Activated effector memory CD4-positive, alpha-beta T cell treated with Interleukin-2 at 50 U/mL for 16 hours (primary cell): ENCODE measurements around the gene C2orf15.
"Not testable (repeated sequence)": the region's sequence is repeated elsewhere in the genome, so short reads cannot be mapped to it uniquely, and the experiment has no call there.

Experiments used
- DNase-seq: peaks from one replicate; pipeline ENCODE4 v3.0.0-alpha.2; 2020

C2orf15 gene, protein sequence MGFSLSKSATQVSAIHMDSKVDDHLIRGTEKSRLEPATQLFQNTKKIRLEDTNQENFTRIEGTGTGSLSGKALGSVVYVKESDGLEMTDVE

DNA sequence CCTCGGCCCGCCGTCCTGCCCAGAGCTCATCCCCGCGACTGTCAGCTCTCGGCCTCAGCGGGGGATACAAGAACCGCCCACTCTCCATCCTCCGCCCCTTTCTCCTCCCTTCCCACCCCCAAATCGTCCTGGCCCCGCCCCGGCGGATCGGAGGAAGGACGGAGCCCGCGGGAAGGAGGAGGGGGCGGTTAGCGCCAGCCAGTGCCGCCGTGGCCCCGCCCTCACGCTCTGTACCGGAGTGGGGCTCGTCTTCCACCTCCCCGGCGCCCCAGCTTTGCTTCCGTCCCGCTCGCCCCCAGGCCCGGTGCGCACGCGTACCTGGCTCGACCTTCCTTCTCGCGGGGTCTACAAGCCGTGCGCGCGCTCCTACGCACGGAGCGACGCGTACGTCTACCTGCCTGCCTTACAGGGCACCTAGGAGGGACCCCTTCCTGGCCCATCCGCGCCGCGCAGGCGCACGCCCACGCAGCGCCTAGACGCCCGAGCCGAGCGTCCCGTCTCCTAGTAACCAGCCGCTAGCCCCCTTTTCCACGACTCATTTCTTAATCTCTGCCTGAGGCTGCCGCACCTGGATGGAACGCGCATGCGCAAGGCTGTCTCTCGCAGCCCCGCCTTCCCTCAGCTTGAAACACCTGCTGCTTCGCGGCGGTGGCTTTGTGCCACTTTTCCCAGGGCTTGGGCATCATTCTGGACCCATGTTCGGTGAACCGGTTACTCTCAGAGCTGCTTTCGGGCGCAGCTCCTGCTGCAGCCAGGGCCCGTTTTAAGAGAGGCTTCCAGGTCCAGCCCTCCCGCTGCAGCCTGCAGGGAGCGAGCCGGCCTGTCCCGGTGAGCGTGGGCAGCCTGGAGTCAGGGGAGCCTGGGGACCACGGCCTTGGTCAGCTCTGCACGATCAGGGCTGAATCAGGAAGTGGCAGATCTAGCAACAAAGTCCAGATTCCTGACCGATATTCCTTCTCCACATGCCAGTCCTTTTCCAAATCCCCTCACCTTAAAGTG is at the start of gene C2orf15:
Gene C2orf15 (plus strand): TSS at position 598 of the 999 bp plus-strand sequence. CDS start 8,852 bp downstream, outside the sequence.
- peak; percentile 97 for DNase-seq

DNA sequence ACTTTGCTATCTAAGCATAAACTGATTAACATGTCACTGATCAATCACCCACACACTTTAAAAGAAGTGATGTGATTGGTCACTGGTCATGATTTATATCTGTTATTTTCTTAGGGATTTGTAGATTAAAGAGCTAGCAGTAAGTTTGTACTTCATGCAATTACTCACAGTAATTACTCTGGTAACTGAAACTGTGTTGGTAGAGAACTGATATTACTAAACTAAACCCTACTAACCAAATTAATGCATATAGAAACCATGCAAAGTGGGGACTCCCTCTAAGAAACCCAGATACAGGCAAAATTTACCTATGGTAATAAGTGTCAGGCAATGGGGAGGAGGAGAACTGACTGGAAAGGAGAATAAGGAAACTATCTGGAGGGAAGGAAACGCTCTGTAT is 44.8 kb upstream of the C2orf15 start:
- no peak for DNase-seq

DNA sequence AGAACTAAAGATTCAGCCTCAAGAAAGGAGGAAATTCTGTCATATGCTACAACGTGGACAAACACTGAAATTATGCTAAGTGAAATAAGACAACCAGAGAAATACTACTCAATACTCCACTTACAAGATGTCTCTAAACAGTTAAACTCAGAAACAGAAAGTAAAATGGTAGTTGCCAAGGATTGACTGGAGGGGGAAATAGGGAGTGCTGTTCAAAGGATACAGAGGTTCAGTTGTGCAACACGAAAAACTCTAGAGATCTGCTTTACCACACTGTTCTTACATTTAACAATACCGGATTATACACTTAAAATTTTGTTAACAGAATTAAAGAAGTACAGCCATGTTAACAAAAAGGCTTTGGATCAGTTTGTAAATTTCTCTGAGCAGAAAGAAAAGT is 39.8 kb upstream of the C2orf15 start:
- DNase-seq: no peak

DNA sequence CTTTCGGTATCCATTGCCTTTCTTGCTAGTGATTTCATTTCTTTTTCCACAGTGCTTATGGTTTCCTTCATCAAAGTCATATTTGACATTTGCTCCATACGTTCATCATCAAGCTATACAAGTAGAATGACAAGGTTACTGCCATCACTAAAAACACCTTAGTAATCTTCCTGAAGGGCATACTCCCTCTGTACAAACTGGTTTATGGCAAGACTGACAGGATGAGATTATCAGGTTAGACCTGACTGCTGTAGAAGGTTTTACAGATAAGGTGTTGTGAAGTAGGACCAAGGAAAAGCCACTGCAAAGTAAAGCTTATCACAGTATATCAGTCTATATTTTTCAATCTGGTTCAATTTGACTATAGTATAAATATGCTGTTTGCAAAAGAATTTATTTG is 37.5 kb upstream of the C2orf15 start:
- no peak for DNase-seq

DNA sequence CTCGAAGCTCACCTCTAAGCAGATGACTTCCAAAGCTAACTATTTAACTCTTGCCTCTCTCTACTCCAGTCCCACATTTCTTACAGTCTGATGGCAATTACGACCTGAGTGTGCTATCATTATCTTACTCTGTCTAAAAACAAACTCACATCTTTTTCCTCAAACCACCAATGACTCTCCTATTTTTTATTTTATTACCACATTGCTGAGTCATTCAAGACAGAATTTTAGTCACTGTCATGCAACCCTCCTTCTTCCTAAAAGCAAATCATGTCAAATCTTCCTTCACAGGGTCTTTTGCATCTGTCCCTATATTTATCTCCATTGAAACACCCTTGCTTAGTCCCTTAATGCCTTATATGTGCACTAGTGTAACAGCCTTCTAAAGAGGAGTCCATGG is 34.6 kb upstream of the C2orf15 start:
- DNase-seq: no peak

DNA sequence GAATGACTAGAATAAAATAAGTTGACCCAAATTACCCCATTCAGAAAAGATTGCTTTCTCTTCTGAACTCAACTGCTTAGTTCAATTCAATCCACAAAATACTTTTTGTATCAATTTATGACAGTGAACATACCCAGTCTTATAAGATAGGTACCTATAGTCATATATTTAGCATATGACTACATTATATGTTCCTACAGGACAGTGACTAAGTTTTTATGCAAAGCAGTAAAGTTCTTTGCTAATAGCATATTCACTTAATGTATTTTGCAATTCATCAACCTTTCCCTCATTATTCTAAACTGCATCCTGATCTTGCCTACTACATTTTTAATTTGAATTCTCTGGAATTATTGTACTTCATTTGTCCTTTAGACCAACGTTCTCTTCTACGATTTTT is 30.3 kb upstream of the C2orf15 start:
- DNase-seq: no peak

DNA sequence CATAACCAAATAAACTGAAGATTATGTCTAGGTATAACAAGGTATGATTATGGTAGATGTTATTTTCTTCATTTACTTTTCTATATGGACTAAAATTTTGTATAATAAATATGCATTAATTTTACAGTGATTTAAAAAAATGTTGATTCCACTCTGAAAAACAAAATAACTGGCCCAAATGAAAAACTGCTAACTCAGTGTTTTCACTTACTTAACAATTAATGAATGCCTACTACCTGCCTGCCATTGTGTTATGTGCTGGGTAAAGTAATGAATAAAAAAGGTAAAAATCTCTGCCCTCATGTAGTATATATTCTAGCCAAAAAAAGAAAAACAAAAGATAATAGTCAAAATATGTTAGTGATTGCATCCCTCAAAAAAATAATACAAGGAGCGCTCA is 29.6 kb upstream of the C2orf15 start:
- DNase-seq: no peak

DNA sequence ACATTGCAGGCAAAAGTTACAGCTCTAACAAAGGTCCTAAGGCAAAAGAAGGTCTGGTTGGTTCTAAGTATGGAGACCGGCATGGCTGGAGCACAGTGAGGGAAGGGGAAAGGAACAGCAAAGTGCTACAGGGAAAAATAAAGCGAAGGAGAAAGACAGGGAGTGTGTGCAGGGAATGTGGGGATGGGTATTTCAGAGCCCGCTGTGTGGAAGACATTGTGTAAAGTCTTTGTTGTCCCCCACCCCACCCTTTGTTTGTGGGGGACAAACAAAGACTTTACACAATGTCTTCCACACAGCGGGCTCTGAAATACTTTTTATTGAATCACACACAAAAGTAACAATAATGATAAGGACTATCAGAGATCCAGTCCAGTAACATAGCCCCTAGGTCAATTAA is 28.9 kb upstream of the C2orf15 start:
- DNase-seq: no peak

DNA sequence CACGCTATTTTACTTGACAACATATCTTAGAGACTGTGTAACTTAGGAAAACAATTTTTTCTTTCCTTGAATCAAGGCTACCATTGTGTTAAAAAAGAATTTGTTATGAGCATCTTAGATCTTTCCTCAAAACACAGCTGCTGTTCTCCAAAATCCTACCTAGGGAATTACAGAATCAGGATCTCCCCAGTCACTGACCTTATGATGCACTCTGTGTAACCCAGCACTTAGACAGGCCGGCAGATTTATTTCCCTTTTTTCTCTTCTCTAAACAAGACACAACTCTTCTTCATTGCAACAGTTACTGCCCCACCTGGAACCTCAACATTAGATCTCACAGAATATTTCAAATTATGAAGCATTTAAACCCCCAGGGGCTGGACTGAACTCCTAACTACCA is 13.5 kb upstream of the C2orf15 start:
- no peak for DNase-seq

DNA sequence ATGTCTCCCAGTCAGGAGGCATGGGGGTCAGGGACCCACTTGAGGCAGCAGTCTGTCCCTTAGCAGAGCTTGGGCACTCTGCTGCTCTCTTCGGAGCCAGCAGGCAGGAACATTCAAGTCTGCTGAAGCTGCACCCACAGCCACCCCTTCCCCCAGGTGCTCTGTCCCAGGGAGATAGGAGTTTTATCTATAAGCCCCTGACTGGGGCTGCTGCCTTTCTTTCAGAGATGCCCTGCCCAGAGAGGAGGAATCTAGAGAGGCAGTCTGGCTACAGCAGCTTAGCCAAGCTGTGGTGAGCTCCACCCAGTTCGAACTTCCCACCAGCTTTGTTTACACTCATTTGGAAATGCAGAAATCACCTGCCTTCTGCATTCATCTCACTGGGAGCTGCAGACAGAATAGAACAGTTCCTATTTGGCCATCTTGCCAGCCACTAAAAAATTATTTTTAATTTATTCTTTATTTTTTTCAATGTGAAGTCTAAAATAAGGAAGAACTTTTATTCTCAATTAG is 6.4 kb upstream of the C2orf15 start:
- DNase-seq: not testable (repeated sequence)

DNA sequence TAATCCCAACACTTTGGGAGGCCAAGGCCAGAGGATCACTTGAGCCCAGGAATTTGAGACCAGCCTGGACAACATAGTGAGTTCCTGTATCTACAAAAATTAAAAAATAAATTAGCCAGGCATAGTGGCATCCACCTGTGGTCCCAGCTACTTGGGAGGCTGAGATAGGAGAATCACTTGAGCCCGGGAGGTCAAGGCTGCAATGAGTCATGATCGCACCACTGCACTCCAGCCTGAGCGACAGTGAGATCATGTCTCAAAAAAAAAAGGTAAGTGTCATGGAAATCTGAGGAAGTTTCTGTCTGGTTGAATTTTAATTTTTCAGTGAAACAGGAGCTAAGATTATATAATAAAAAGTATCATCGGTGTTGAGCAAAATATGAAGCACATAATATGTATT is 2.5 kb upstream of the C2orf15 start:
- DNase-seq: no peak

DNA sequence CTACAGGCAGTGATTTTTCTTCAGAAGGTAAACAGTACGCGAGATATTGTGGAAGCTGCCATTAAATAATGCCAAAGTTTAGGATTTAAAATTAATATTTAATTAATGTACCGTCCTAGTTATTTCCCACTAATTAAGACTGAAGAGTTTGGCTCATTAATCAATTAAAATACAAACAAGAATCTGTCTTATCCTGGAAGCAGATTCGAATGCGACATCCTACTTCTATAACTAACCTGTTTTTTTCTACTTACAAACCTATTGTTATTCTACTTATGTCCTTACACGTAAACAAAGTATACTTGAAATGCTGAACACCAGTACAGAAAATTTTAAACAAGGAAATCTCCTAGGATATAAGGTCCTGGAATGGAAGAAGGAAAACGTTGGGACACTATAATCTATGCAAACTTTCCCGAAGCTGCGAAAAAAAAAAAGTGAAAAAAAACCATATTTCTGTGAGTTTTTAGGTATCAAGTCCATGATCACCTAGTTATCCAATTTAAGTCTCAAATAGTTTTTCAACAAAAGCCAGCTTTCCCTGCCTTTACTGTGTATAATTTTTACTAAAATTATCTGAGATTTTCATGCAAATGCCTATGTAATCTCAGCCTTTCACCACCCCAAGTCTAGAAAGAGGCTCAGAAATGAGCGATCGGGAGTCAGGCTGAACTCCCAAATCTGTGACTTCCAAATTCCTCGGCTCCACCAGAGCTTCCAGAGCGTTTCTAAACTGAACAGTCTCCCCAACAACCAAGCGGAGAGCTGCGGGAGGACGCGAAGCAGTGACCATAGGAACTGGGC is 1.2 kb upstream of the C2orf15 start:
- DNase-seq: no peak

DNA sequence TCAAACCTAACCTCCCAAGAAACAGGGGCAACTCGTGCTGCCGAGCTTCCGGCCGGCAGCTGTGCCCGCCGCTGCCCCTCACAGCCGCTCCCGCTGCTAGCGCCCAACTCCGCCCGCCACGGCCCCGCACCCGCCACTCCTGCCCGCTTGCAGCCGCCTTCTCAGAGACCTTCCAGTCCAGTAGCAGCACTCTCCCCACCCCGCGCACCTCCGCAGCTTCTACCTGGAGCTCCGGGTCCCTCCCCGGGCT is 722 bp upstream of the C2orf15 start:
- no peak for DNase-seq

DNA sequence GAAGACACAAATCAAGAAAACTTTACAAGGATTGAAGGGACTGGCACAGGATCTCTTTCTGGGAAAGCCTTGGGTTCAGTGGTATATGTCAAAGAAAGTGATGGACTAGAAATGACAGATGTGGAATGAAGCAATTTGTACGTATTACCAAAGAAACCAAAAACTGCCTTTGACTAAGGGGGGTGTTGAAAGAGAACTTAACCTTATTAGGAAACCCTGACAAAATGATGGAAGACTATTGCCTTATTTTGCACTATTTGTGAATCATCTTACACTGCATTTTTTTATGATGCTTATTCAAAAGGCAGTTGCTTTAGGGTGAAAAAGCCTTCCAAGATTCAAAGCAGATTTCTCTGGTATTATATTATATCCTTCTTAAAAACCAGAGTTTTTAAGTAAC is 9.2 kb downstream of the C2orf15 start:
- DNase-seq: no peak

DNA sequence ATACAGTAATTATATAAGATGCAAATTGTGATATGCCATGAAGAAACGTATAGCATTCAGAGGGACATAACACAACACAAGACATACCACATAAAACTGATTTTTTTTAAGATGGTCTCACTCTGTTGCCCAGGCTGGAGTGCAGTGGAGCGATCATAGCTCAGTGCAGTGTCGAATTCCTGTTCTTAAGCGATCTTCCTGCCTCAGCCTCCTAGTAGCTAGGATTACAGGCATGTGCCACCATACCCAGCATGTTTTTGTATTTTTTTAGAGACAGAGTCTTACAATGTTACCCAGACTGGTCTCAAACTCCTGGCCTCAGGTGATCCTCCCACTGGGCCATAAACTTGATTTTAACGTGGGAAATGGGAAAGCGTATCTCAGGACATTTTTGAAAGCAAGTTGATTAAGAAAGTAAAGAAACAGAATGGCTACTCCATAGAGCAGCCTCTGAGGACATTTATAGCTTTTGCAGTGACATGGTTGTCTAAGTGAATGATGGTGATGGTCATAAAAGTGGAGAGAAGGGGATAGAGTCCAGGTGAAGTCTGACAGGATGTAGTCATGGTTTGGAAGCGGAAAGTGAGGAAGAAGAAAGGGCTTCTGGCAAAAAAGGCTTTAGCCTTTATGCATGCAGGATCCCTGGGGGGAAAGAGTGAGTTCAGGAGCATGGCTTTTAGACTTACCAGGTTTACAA is 10.8 kb downstream of the C2orf15 start:
- no peak for DNase-seq

DNA sequence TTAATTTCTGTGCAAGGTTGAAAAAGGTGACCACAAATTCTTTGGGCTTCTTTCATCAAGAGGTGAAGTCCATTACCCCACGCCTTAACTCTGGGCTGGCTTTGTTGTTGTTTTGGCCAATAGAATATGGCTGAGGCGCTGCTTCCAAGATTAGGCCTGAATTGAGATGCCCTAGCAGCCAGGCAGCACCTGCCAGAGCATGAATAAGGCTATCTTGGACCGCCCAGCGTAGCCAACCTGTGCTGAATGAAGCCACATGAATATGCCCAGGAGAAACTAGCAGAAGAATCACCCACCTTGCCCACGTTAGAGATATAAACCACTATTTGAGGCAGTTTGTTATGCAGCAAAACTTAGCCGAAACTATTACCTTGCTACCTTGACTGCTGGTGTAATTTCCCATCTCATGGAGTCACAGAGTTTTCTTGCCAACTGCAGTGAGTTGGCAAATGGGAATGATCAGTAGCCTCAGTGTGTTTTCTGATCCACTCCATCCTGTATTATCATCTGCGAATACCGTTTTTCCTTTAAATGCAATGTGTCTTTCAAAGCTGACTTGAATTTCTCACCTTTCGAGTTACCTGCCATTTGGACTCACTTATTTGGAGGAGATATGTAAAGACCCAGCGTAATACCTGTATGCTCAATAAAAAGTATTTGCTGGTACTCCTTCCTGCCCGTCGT is 12.6 kb downstream of the C2orf15 start:
- no peak for DNase-seq

DNA sequence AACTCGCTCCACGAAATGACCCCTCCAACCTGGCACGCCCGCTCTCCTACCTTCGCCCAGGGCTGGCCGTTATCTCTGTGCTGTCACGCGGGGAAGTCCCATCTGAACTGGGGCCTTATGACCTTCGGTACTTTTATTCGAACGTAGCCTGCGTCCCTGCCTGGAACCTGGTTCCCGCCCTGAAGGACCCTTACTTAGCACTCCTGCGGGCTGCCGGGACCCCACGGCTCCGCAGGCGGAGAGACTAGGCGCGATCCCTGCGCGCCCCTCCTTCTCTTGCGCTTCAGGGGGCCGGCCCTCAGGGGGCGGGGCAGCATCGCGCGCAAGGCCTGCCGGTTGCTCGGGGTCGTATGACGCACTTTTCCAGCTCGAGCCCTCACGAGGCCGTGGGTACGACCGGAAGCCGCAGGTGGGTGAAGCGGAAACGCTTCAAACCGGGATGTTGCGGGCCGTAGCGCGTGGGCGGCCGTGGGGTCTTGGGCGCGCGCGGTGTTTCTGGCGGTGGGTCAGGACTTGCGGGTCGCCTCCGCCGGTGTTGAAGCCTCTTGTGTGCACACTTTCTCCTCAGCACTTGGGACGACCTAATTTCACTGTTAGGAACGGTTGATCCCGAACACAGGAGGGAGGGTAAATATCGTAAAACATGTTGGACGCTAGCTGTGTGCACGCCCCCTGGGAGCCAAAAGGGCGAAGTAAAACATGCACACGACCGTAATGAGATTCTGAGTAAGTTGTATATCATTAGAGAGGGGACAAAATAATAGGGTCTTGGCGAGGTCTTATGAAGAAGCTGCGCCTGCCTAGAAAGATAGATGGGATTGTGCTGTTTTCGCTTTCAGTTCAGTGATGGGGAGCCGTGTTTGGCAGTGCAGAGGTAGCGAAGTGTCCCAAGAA is 13.4 kb downstream of the C2orf15 start, which contains the start of the genes LIPT1 and TSGA10:
Gene LIPT1 (plus strand): TSS at position 325 of the 894 bp plus-strand sequence. CDS start 6,991 bp downstream, outside the sequence.
Gene TSGA10 (minus strand): TSS at position 300 of the 894 bp plus-strand sequence. CDS start 45,503 bp downstream, outside the sequence.
- peak; percentile 87 for DNase-seq

DNA sequence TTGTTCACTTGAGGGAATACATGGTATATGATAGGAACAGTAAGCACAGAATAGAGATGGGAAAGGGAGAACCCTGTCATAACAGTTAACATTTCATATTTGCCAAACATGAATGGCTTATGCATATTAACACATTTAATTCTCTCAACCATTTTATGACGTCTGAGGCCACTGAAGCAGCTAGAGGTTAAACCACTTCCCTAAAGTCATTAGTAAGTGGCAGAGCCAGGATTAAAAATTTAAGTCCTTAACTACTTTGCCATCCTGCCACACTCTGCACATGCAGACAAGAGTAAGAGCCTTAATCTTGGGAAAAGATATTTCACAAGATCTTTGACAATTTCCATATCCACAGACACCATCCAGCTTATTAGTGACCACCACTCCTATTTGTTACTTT is 15.4 kb downstream of the C2orf15 start:
- no peak for DNase-seq

DNA sequence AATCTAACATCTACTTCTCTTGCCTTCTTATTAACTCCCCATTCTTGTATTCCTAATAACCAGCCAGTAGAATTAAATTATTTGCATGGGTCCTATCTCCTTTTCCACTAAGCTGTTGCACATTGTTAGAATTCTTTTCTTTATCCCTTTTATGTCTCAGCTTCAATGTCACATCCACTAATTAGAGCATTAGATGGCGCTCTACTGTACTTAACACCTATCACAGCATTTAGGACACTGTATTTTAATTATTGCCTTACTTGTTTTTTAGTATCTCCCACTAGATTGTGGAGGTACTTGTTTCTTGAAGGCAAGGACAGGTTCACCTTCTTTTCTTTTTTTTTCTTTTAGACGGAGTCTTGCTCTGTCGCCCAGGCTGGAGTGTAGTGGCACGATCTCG is 17.1 kb downstream of the C2orf15 start:
- no peak for DNase-seq

DNA sequence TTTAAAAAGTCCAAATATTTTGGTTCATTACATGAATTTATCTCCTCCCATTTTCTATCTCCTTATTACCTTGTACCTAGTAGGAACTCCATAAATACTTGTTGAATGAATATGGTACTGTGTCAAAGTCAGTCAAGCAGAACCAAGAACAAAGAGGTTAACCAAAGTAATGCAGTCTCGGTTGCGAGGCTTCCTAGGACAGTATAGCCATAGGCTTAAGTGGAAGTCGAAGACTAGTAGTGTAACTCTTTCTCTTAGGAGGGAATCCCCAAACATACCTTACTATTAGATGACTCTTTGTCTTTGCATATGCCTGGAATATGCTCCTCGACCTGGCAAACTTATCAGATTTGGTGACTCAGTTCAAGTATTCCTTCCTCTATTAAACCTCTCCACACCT is 18.1 kb downstream of the C2orf15 start:
- DNase-seq: no peak

DNA sequence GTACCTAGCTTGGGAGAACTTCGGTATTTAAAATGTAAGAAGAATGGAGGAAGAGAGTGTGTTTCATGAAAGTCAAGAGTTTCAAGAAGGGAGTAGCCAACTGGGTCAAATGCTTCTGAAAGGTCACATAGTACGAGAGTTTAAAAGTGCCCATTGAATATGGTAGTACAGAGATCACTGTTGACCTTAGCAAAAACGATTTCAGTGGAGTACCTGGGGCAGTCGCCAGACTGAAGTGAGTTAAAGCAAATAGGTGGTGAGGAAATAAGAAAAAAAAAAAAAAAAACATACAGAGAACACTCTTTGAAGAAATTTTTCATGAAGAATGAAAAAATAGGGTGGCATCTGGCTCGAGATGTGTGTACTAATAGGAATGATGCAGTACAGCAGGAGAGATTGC is 24.7 kb downstream of the C2orf15 start:
- no peak for DNase-seq
